GM23338 (cell line): ENCODE data around the gene HTR3B. TPM values are rescaled to one million over a fixed set of nuclear protein-coding genes. Genes with fewer than 3 reads are reported as not detected.
"Not testable (repeated sequence)": the region's sequence is repeated elsewhere in the genome, so short reads cannot be mapped to it uniquely, and the experiment has no call there.

Experiments
- ATAC-seq: fragments of 200-7000 bp; cut with Tn5 transposase; 3 replicates; pipeline ENCODE4 v1.9.1; 2020
- DNase-seq: peaks from one replicate; pipeline ENCODE4 v3.0.0-alpha.2; 2015; ENCODE audit warnings: low spot score
- H2AFZ ChIP-seq: fragments of 200-600 bp; sonication (generic); 2 replicates; pipeline ENCODE4 v1.8.0; 2016; ENCODE audit warnings: antibody characterized with exemption, mild to moderate bottlenecking, moderate library complexity
- H3F3A ChIP-seq: fragments of 200-600 bp; sonication (generic); replicated peaks from 2 replicates; pipeline ENCODE4 v1.8.0; 2017; ENCODE audit warnings: antibody characterized with exemption, mixed run types, low read depth
- H3K27ac ChIP-seq: fragments of 200-600 bp; sonication (generic); 2 replicates; pipeline ENCODE4 v1.6.1; 2016; ENCODE audit warnings: low read depth
- H3K27me3 ChIP-seq: fragments of 200-600 bp; sonication (generic); 2 replicates; pipeline ENCODE4 v1.8.0; 2016; ENCODE audit warnings: mild to moderate bottlenecking, mixed run types, moderate library complexity; ENCODE audit not compliant: insufficient read depth
- H3K36me3 ChIP-seq: fragments of 200-600 bp; sonication (generic); 2 replicates; pipeline ENCODE4 v1.8.0; 2016; ENCODE audit warnings: mild to moderate bottlenecking; ENCODE audit not compliant: insufficient read depth
- H3K4me1 ChIP-seq: fragments of 200-600 bp; sonication (generic); 2 replicates; pipeline ENCODE4 v1.8.0; 2016; ENCODE audit warnings: mild to moderate bottlenecking, moderate library complexity; ENCODE audit not compliant: insufficient read depth
- H3K4me2 ChIP-seq: fragments of 200-600 bp; sonication (generic); 2 replicates; pipeline ENCODE4 v1.7.1; 2017; ENCODE audit warnings: mixed run types
- H3K4me3 ChIP-seq: fragments of 200-600 bp; sonication (generic); 2 replicates; pipeline ENCODE4 v1.6.1; 2016; ENCODE audit warnings: mixed run types
- H3K79me2 ChIP-seq: fragments of 200-600 bp; sonication (generic); replicated peaks from 2 replicates; pipeline ENCODE4 v1.8.0; 2017; ENCODE audit warnings: mild to moderate bottlenecking; ENCODE audit not compliant: insufficient read depth
- H3K9me2 ChIP-seq: fragments of 200-600 bp; sonication (generic); 2 replicates; pipeline ENCODE4 v1.8.0; 2017; ENCODE audit not compliant: insufficient read depth
- H4K20me1 ChIP-seq: fragments of 200-600 bp; sonication (generic); replicated peaks from 2 replicates; pipeline ENCODE4 v1.8.0; 2017; ENCODE audit warnings: mild to moderate bottlenecking; ENCODE audit not compliant: insufficient read depth
- H3K27ac Mint-ChIP-seq: 2 replicates; pipeline ENCODE4 v1.8.0; 2020; ENCODE audit warnings: inconsistent platforms, mild to moderate bottlenecking, moderate library complexity, mixed read lengths
- H3K27me3 Mint-ChIP-seq: 3 replicates; pipeline ENCODE4 v1.8.0; 2022; ENCODE audit warnings: low read depth, mild to moderate bottlenecking, moderate library complexity, mixed read lengths, inconsistent platforms; ENCODE audit not compliant: insufficient read depth, poor library complexity
- H3K36me3 Mint-ChIP-seq: 3 replicates; pipeline ENCODE4 v1.8.0; 2021; ENCODE audit warnings: low read depth, mild to moderate bottlenecking, inconsistent platforms, moderate library complexity, mixed read lengths
- H3K4me1 Mint-ChIP-seq: 3 replicates; pipeline ENCODE4 v1.8.0; 2020; ENCODE audit warnings: mild to moderate bottlenecking, inconsistent platforms, mixed read lengths
- H3K4me3 Mint-ChIP-seq: 3 replicates; pipeline ENCODE4 v1.8.0; 2021; ENCODE audit warnings: moderate library complexity, mild to moderate bottlenecking, inconsistent platforms, mixed read lengths
- H3K9me3 Mint-ChIP-seq: 3 replicates; pipeline ENCODE4 v1.8.0; 2020; ENCODE audit warnings: moderate library complexity, mild to moderate bottlenecking, inconsistent platforms, mixed read lengths
- CREB1 ChIP-seq: fragments of 250-450 bp; sonication (Bioruptor Pico); IDR thresholded peaks from 2 replicates; pipeline ENCODE4 v1.5.0; 2020; ENCODE audit warnings: low read depth, mild to moderate bottlenecking, moderate library complexity
- EZH2phosphoT487 ChIP-seq: fragments of 200-600 bp; sonication (generic); IDR thresholded peaks from one replicate; pipeline ENCODE4 v1.8.1; 2018; ENCODE audit warnings: antibody characterized with exemption; ENCODE audit not compliant: unreplicated experiment
- JUNB ChIP-seq: IDR thresholded peaks from one replicate; pipeline ENCODE4 v1.6.1; 2016; ENCODE audit warnings: antibody characterized with exemption; ENCODE audit not compliant: unreplicated experiment
- NANOG ChIP-seq: IDR thresholded peaks from 2 replicates; pipeline ENCODE4 v1.6.1; 2016; ENCODE audit warnings: antibody characterized with exemption, borderline replicate concordance
- POLR2AphosphoS5 ChIP-seq: IDR thresholded peaks from 2 replicates; pipeline ENCODE4 v1.6.1; 2016; ENCODE audit warnings: antibody characterized with exemption, low read depth
- STAT1 ChIP-seq: IDR thresholded peaks from one replicate; pipeline ENCODE4 v1.6.1; 2016; ENCODE audit warnings: antibody characterized with exemption; ENCODE audit not compliant: unreplicated experiment
- polyA plus RNA-seq: library from polyadenylated mRNA; unstranded; fragments of >200 nt; fragmentation: Nextera tagmentation; extraction: Ambion mirVana; gene quantifications from 2 replicates; pipeline ENCODE4 v1.2.1, GENCODE V29; 2016
- total RNA-seq: library from RNA; depleted of rRNA; stranded (reverse); fragments of >200 nt; shearing (Covaris generic); gene quantifications from 2 replicates; pipeline ENCODE4 v1.2.3, GENCODE V29; 2014
- TF ChIP-seq, protein P1 (sequence below), 2 experiments: fragments of 200-600 bp in 1 of 2; sonication (generic) in 1 of 2; conservative IDR thresholded peaks; 2 replicates each; pipeline versions ENCODE4 v1.5.1 to v1.6.1; 2016 to 2017; ENCODE audit warnings: antibody characterized with exemption in 2 of 2, low read depth in 2 of 2, mild to moderate bottlenecking in 2 of 2, moderate library complexity in 1 of 2
- TF ChIP-seq, protein P2 (sequence below): IDR thresholded peaks from 2 replicates; pipeline ENCODE4 v1.6.1; 2016; ENCODE audit warnings: antibody characterized with exemption
- TF ChIP-seq, protein P3 (sequence below): IDR thresholded peaks from one replicate; pipeline ENCODE4 v1.6.1; 2018; ENCODE audit warnings: antibody characterized with exemption; ENCODE audit not compliant: unreplicated experiment

The HTR3B gene
- total and polyA plus RNA-seq, 2 experiments from 2014 or later = not detected

DNA sequence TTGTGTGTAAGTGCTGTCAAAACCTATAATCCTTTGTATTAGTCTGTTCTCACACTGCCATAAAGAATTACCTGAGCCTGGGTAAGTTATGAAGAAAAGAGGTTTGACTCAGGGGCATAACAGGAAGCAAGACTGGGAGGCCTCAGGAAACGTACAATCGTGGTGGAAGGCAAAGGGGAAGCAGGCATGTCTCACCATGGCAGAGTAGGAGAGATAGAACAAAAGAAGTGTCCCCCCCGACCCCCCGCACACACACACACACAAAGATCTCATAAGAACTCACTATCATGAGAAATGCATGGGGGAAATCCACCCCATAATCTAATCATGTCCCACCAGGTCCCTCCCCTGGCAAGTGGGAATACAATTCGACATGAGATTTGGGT lies 26.9 kb upstream of the HTR3B start:
- Mint-ChIP-seq H3K4me3 (no peak overlapping the region), H3K4me1 (peaks cover 26% of the 10 kb centered on the region), H3K9me3 (peaks cover 15% of the 10 kb centered on the region; the same call in 2 of the 3 replicates), H3K36me3 (peaks cover 14% of the 10 kb centered on the region), H3K27me3 (peaks cover 9% of the 10 kb centered on the region), H3K27ac (no peak overlapping the region)
- peaks cover 8% of the 10 kb centered on the region for H4K20me1 ChIP-seq
- no peaks in the 10 kb centered on the region for H3K27me3 ChIP-seq
- TF ChIP-seq NANOG = no peak
- TF ChIP-seq POLR2AphosphoS5 = no peak
- TF ChIP-seq, protein P1, sequence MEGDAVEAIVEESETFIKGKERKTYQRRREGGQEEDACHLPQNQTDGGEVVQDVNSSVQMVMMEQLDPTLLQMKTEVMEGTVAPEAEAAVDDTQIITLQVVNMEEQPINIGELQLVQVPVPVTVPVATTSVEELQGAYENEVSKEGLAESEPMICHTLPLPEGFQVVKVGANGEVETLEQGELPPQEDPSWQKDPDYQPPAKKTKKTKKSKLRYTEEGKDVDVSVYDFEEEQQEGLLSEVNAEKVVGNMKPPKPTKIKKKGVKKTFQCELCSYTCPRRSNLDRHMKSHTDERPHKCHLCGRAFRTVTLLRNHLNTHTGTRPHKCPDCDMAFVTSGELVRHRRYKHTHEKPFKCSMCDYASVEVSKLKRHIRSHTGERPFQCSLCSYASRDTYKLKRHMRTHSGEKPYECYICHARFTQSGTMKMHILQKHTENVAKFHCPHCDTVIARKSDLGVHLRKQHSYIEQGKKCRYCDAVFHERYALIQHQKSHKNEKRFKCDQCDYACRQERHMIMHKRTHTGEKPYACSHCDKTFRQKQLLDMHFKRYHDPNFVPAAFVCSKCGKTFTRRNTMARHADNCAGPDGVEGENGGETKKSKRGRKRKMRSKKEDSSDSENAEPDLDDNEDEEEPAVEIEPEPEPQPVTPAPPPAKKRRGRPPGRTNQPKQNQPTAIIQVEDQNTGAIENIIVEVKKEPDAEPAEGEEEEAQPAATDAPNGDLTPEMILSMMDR (conservative IDR thresholded peaks at IDR 0.05; ENCODE audit: low read depth in 2 of 2) = no peak
- TF ChIP-seq, protein P2, sequence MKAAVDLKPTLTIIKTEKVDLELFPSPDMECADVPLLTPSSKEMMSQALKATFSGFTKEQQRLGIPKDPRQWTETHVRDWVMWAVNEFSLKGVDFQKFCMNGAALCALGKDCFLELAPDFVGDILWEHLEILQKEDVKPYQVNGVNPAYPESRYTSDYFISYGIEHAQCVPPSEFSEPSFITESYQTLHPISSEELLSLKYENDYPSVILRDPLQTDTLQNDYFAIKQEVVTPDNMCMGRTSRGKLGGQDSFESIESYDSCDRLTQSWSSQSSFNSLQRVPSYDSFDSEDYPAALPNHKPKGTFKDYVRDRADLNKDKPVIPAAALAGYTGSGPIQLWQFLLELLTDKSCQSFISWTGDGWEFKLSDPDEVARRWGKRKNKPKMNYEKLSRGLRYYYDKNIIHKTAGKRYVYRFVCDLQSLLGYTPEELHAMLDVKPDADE = no peak
- no peak for TF ChIP-seq CREB1 (CRISPR knock-in tag)
- TF ChIP-seq, protein P3, sequence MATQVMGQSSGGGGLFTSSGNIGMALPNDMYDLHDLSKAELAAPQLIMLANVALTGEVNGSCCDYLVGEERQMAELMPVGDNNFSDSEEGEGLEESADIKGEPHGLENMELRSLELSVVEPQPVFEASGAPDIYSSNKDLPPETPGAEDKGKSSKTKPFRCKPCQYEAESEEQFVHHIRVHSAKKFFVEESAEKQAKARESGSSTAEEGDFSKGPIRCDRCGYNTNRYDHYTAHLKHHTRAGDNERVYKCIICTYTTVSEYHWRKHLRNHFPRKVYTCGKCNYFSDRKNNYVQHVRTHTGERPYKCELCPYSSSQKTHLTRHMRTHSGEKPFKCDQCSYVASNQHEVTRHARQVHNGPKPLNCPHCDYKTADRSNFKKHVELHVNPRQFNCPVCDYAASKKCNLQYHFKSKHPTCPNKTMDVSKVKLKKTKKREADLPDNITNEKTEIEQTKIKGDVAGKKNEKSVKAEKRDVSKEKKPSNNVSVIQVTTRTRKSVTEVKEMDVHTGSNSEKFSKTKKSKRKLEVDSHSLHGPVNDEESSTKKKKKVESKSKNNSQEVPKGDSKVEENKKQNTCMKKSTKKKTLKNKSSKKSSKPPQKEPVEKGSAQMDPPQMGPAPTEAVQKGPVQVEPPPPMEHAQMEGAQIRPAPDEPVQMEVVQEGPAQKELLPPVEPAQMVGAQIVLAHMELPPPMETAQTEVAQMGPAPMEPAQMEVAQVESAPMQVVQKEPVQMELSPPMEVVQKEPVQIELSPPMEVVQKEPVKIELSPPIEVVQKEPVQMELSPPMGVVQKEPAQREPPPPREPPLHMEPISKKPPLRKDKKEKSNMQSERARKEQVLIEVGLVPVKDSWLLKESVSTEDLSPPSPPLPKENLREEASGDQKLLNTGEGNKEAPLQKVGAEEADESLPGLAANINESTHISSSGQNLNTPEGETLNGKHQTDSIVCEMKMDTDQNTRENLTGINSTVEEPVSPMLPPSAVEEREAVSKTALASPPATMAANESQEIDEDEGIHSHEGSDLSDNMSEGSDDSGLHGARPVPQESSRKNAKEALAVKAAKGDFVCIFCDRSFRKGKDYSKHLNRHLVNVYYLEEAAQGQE = no peak
- TF ChIP-seq JUNB = no peak
- TF ChIP-seq EZH2phosphoT487 = no peak
- TF ChIP-seq STAT1 = no peak
- H3K27ac ChIP-seq = no peak overlapping the region
- H3K4me3 ChIP-seq = no peak overlapping the region
- H3K9me2 ChIP-seq = no peaks in the 10 kb centered on the region
- ATAC-seq (no peak), DNase-seq (no peak)
- H3K4me2 ChIP-seq = no peak overlapping the region; the same call in 1 of the 2 replicates
- H3K4me1 ChIP-seq = peaks cover 16% of the 10 kb centered on the region
- 0 out of 2 replicates have a peak, but pooled peaks cover 6% of the 10 kb centered on the region for H3F3A ChIP-seq
- peaks cover 25% of the 10 kb centered on the region for H3K79me2 ChIP-seq
- H2AFZ ChIP-seq = no peak overlapping the region
- H3K36me3 ChIP-seq = peaks cover 3% of the 10 kb centered on the region

DNA sequence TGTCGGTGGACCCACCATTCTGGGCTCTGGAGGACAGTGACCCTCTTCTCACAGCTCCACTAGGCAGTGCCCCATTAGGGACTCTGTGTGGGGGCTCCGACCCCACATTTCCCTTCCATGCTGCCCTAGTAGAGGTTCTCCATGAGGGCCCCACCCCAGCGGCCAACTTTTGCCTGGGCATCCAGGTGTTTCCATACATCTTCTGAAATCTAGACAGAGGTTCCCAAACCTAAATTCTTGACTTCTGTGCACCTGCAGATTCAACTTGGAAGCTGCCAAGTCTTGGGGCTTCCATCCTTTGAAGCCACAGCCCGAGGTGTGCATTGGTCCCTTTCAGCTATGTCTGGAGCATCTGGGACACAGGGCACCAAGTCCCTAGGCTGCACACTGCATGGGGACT lies 25.1 kb upstream of the HTR3B start:
- H3F3A ChIP-seq, H3K27ac Mint-ChIP-seq, H3K27ac ChIP-seq, H2AFZ ChIP-seq, H3K27me3 ChIP-seq, H3K4me3 Mint-ChIP-seq, ATAC-seq, DNase-seq, H3K9me2 ChIP-seq, H4K20me1 ChIP-seq, H3K36me3 ChIP-seq, H3K4me2 ChIP-seq, H3K36me3 Mint-ChIP-seq, H3K4me3 ChIP-seq, H3K27me3 Mint-ChIP-seq, H3K79me2 ChIP-seq: not testable (repeated sequence)
- H3K9me3 Mint-ChIP-seq = peaks cover 15% of the 10 kb centered on the region; the same call in 2 of the 3 replicates
- peaks cover 19% of the 10 kb centered on the region for H3K4me1 Mint-ChIP-seq
- peaks cover 16% of the 10 kb centered on the region; the same call in 1 of the 2 replicates for H3K4me1 ChIP-seq
